ENCODE data around the gene SUCO.

The SUCO gene

GRCh38 chr1:172515436-172515835 lies 17.5 kb upstream of the SUCO start:
- no peak for DNase-seq (ENCODE audit: low read depth)

- DNase-seq (ENCODE audit: low read depth), result no peak
Measured at GRCh38 chr1:172515927-172516326, 17.0 kb upstream of the SUCO start.

GRCh38 chr1:172517081-172517480 lies 15.9 kb upstream of the SUCO start:
- no peak for DNase-seq (ENCODE audit: low read depth)

GRCh38 chr1:172517545-172517944 lies 15.4 kb upstream of the SUCO start:
- no peak for DNase-seq (ENCODE audit: low read depth)

GRCh38 chr1:172529304-172529703 lies 3.6 kb upstream of the SUCO start:
- DNase-seq (ENCODE audit: low read depth), result no peak

GRCh38 chr1:172530000-172530399 lies 3.0 kb upstream of the SUCO start:
- no peak for DNase-seq (ENCODE audit: low read depth)

- no peak for DNase-seq (ENCODE audit: low read depth)
Measured at GRCh38 chr1:172531412-172532182, 1.4 kb upstream of the SUCO start.

- DNase-seq (ENCODE audit: low read depth), result peak; percentile 85
Measured at GRCh38 chr1:172532183-172532699, 709 bp upstream of the SUCO start.

GRCh38 chr1:172533513-172534151 lies 682 bp downstream of the SUCO start:
- DNase-seq (ENCODE audit: low read depth), result peak; percentile 5

- no peak for DNase-seq (ENCODE audit: low read depth)
Measured at GRCh38 chr1:172536256-172536655, 3.3 kb downstream of the SUCO start.

GRCh38 chr1:172537366-172537765 lies 4.4 kb downstream of the SUCO start:
- no peak for DNase-seq (ENCODE audit: low read depth)

- DNase-seq (ENCODE audit: low read depth), result no peak
Measured at GRCh38 chr1:172537827-172538391, 5.0 kb downstream of the SUCO start.

GRCh38 chr1:172540635-172541034 lies 7.7 kb downstream of the SUCO start:
- no peak for DNase-seq (ENCODE audit: low read depth)

GRCh38 chr1:172544481-172545104 lies 11.6 kb downstream of the SUCO start:
- DNase-seq (ENCODE audit: low read depth), result no peak

GRCh38 chr1:172545396-172546004 lies 12.6 kb downstream of the SUCO start:
- DNase-seq (ENCODE audit: low read depth), result no peak

GRCh38 chr1:172547071-172547470 lies 14.1 kb downstream of the SUCO start:
- no peak for DNase-seq (ENCODE audit: low read depth)

GRCh38 chr1:172549621-172550280 lies 16.8 kb downstream of the SUCO start:
- no peak for DNase-seq (ENCODE audit: low read depth)

GRCh38 chr1:172551279-172551678 lies 18.3 kb downstream of the SUCO start:
- DNase-seq (ENCODE audit: low read depth), result no peak

- DNase-seq (ENCODE audit: low read depth), result no peak
Measured at GRCh38 chr1:172554915-172555314, 22.0 kb downstream of the SUCO start.

- no peak for DNase-seq (ENCODE audit: low read depth)
Measured at GRCh38 chr1:172556461-172556860, 23.5 kb downstream of the SUCO start.

- no peak for DNase-seq (ENCODE audit: low read depth)
Measured at GRCh38 chr1:172557270-172557669, 24.3 kb downstream of the SUCO start.
